K562 (cell line): ENCODE data around the gene GJC2. TPM values are rescaled to one million over a fixed set of nuclear protein-coding genes. Genes with fewer than 3 reads are reported as not detected.

Experiments used
- ATAC-seq: fragments of 200-7000 bp; cut with Tn5 transposase; 3 replicates; pipeline ENCODE4 v1.9.1; 2020; ENCODE audit warnings: moderate library complexity
- BruUV-seq: library from RNA; stranded (reverse); fragments of 400-500 nt; replicated peaks from 2 replicates; lab custom pipeline; 2021; lab: Mats Ljungman, UMichigan
- CTCF ChIA-PET: fragments of 300-600 bp; formaldehyde crosslinking; extraction: SDS; loops from one replicate; lab custom pipeline; 2021; ENCODE audit warnings: low intra/inter-chr PET ratio; lab: Yijun Ruan, JAX
- POLR2A ChIA-PET: fragments of 300-600, 350-650 bp; sonication (Branson Sonifier 250); formaldehyde crosslinking; extraction: SDS; loops from one replicate; lab custom pipeline; 2021; ENCODE audit warnings: antibody characterized with exemption, inconsistent platforms; lab: Yijun Ruan, JAX
- DNase-seq, 4 experiments: peaks; one replicate each; pipeline versions ENCODE4 v3.0.0 to v3.0.0-alpha.2; 2011 to 2018; ENCODE audit warnings: low spot score in 3 of 4, mixed read lengths in 3 of 4; ENCODE audit errors: extremely low read depth in 1 of 4
- FAIRE-seq: peaks from 2 replicates; lab custom pipeline; 2011; peaks lifted over from hg19 to GRCh38; lab: Jason Lieb, UNC
- H2AFZ ChIP-seq: 2 replicates; pipeline ENCODE4 v1.6.0; 2011; ENCODE audit warnings: low read depth, low read length, control low read depth, inconsistent platforms
- H3K27ac ChIP-seq: fragments of 200-600 bp; 3 replicates; pipeline ENCODE4 v1.8.0; 2011; ENCODE audit warnings: low read depth, mild to moderate bottlenecking, control low read depth, inconsistent platforms, low read length, moderate library complexity, mixed read lengths; ENCODE audit errors: extremely low read depth
- H3K27me3 ChIP-seq, 2 experiments: fragments of 300-600 bp in 1 of 2; 2 replicates in 1 of 2; 3 replicates in 1 of 2; pipeline versions ENCODE4 v1.6.0 to v1.8.0; 2011; ENCODE audit warnings: inconsistent platforms in 2 of 2, low read length in 2 of 2, mild to moderate bottlenecking in 1 of 2, mixed read lengths in 1 of 2, moderate library complexity in 1 of 2; ENCODE audit not compliant: control insufficient read depth in 2 of 2, insufficient read depth in 2 of 2
- H3K36me3 ChIP-seq: fragments of 300-600 bp; 3 replicates; pipeline ENCODE4 v1.8.0; 2011; ENCODE audit warnings: mild to moderate bottlenecking, low read length, inconsistent platforms; ENCODE audit not compliant: control insufficient read depth, insufficient read depth
- H3K4me1 ChIP-seq, 2 experiments: fragments of 200-600 bp in 1 of 2; replicated peaks in 1 of 2; 2 replicates in 1 of 2; 3 replicates in 1 of 2; pipeline versions ENCODE4 v1.5.1 to v1.8.0; 2011; ENCODE audit warnings: inconsistent platforms in 2 of 2, low read length in 2 of 2, mild to moderate bottlenecking in 1 of 2, mixed read lengths in 1 of 2, moderate library complexity in 1 of 2; ENCODE audit not compliant: control insufficient read depth in 2 of 2, insufficient read depth in 2 of 2
- H3K4me2 ChIP-seq: 2 replicates; pipeline ENCODE4 v1.6.1; 2011; ENCODE audit warnings: low read length, control low read depth, inconsistent platforms, mixed read lengths; ENCODE audit not compliant: insufficient read depth
- H3K4me3 ChIP-seq: fragments of 200-600 bp; sonication (generic), shearing (Covaris generic); 2 replicates; pipeline ENCODE4 v1.5.1; 2016; ENCODE audit warnings: control low read depth, inconsistent platforms
- H3K79me2 ChIP-seq: fragments of 200-600 bp; 3 replicates; pipeline ENCODE4 v1.8.0; 2011; ENCODE audit warnings: low read length, inconsistent platforms; ENCODE audit not compliant: control insufficient read depth, insufficient read depth
- H3K9ac ChIP-seq, 2 experiments: 2 replicates each; pipeline versions ENCODE4 v1.6.0 to v1.6.1; 2011; ENCODE audit warnings: low read depth in 2 of 2, low read length in 2 of 2, control low read depth in 1 of 2, inconsistent platforms in 1 of 2, mild to moderate bottlenecking in 1 of 2, mixed read lengths in 1 of 2; ENCODE audit not compliant: insufficient read depth in 1 of 2
- H3K9me1 ChIP-seq: one replicate; pipeline ENCODE4 v1.6.0; 2011; ENCODE audit warnings: inconsistent platforms, mild to moderate bottlenecking, low read length, moderate library complexity; ENCODE audit not compliant: control insufficient read depth, insufficient read depth
- H3K9me3 ChIP-seq: replicated peaks from 2 replicates; pipeline ENCODE4 v1.5.1; 2011; ENCODE audit warnings: low read depth, low read length, inconsistent platforms; ENCODE audit not compliant: control insufficient read depth, insufficient read depth
- H4K20me1 ChIP-seq: replicated peaks from 2 replicates; pipeline ENCODE4 v1.6.1; 2011; ENCODE audit warnings: low read length, inconsistent platforms, mixed read lengths; ENCODE audit not compliant: control insufficient read depth, insufficient read depth
- BMI1 ChIP-seq: fragments of 150-350 bp; IDR thresholded peaks from 2 replicates; pipeline ENCODE4 v1.6.1; 2014; ENCODE audit warnings: low read length
- FOSL1 ChIP-seq: fragments of 200-800 bp; sonication (Bioruptor generic); conservative IDR thresholded peaks from 2 replicates; pipeline ENCODE4 v1.6.1; 2016; ENCODE audit warnings: missing genetic modification characterization, missing compliant biosample characterization
- JUND ChIP-seq, 2 experiments: IDR thresholded peaks; 2 replicates in 1 of 2; 3 replicates in 1 of 2; pipeline ENCODE4 v1.6.1; 2011; ENCODE audit warnings: borderline replicate concordance in 2 of 2, low read depth in 2 of 2, low read length in 2 of 2, improper control_type of control experiment in 1 of 2, missing biosample characterization in 1 of 2, missing genetic modification characterization in 1 of 2, missing genetic modification reagents in 1 of 2
- SLC30A9 ChIP-seq: fragments of 250-450 bp; sonication (Bioruptor Pico); IDR thresholded peaks from 2 replicates; pipeline ENCODE4 v1.8.0; 2022; ENCODE audit warnings: mild to moderate bottlenecking, moderate library complexity
- ZNF384 ChIP-seq: IDR thresholded peaks from 2 replicates; pipeline ENCODE4 v1.6.1; 2012; ENCODE audit warnings: low read depth, low read length, improper control_type of control experiment
- WGBS: fragments of 100-300 bp; shearing (Covaris generic); methylation state at CpG from one replicate; pipeline ENCODE4 v1.1.6; 2016; ENCODE audit warnings: low coverage, mixed read lengths; ENCODE audit not compliant: insufficient coverage; ENCODE audit errors: missing lambda C conversion rate; 5-methylcytosine and 5-hydroxymethylcytosine counted together
- in situ Hi-C: fragments of 300-500 bp; cut with MboI; formaldehyde crosslinking; loops from 4 replicates; pipeline ENCODE4 v1.15.0; 2018; ENCODE audit warnings: inconsistent platforms, mixed read lengths
- intact Hi-C: fragments of 100-400 bp; cut with micrococcal nuclease; formaldehyde crosslinking; loops from 2 replicates; pipeline ENCODE4 v1.14.2; 2022
- polyA plus RNA-seq, 8 experiments: library from polyadenylated mRNA; depleted of rRNA in 4 of 8; stranded (reverse) in 5 of 8; unstranded in 3 of 8; fragments of >200 nt; fragmentation: Nextera tagmentation in 2 of 8; fragmentation: Illumina TruSeq in 1 of 8; extraction: Ambion mirVana in 2 of 8; extraction: Trizol in 1 of 8; gene quantifications; 2 replicates each; pipeline versions ENCODE4 v1.2.1 to v1.2.3, GENCODE V29; 2011 to 2014; ENCODE audit warnings: inconsistent platforms in 1 of 8, missing spikeins in 1 of 8
- total RNA-seq, 7 experiments: library from RNA; depleted of rRNA in 6 of 7; stranded (reverse); fragments of >200 nt in 6 of 7; fragmentation: Illumina TruSeq in 2 of 7; extraction: Trizol in 2 of 7; gene quantifications; 2 replicates each; pipeline versions ENCODE4 v1.2.1 to v1.2.3, GENCODE V29; 2011 to 2021; ENCODE audit warnings: low replicate concordance in 1 of 7
- TF ChIP-seq, protein P1 (sequence below), 2 experiments: fragments of 450-650 bp in 1 of 2; sonication (generic) in 1 of 2; formaldehyde crosslinking in 1 of 2; IDR thresholded peaks in 1 of 2; conservative IDR thresholded peaks in 1 of 2; 2 replicates each; pipeline versions ENCODE4 v1.6.1 to v1.8.1; 2016 to 2023; ENCODE audit warnings: mild to moderate bottlenecking in 2 of 2, moderate library complexity in 2 of 2, inconsistent platforms in 1 of 2, missing genetic modification reagents in 1 of 2
- TF ChIP-seq, protein P2 (sequence below), 3 experiments: IDR thresholded peaks in 2 of 3; conservative IDR thresholded peaks in 1 of 3; 2 replicates each; pipeline ENCODE4 v1.5.1; 2011 to 2012; ENCODE audit warnings: low read length in 3 of 3, mild to moderate bottlenecking in 3 of 3, control low read depth in 2 of 3, improper control_type of control experiment in 1 of 3, inconsistent platforms in 1 of 3, low read depth in 1 of 3, mixed read lengths in 1 of 3, moderate library complexity in 1 of 3; ENCODE audit not compliant: insufficient read depth in 2 of 3

GJC2 gene
- total and polyA plus RNA-seq, 9 of the 15 experiments (the other 6 are each of a cell fraction or from before 2014, with no cell fraction given) = 0.03 to 0.62 (median 0.11) TPM; not detected in 2

DNA sequence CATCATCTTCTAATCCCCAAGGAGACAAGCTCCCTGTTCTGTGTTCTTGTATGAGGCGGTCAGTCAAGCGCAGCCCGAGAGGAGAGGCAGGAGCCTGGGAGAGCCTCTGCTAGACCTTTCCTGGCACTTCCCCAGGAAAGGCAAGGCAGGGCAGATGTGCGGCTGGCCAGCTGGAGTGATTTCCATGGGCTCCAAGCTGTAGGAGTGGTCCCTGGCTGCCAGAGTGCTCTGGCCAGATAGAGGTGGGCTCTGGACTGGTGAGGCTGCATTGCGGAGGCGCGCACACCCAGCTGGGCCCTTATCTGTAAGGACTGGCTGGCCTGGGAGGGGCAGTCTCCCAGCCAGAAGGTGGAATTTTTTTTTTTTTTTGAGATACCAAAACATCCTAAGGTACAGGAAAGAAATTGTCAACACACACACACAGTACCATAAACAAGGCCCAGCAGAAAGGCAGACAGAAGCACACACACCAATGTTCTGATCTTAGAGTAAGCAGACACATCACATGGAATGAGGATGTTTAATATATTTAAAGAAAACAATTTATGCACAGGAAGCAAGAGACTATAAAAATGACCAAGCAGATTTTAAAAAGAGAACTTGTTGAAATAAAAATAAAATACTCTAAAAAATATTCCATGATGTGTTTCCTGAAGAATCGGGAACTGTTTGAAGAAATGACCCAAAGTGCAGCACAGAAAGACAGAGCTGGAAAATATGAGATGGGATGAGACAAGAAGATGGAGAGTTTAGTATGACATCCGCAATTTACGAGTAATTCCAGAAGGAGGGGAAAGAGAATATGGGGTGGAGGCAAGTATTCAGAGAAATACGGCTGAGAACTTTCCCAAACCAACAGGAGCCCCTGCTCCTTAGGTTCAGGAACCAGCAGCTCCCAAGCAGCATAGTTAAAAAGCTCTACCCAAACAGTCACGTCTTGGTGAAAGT lies 29.3 kb downstream of the GJC2 start (continued):
- no peak for TF ChIP-seq BMI1

DNA sequence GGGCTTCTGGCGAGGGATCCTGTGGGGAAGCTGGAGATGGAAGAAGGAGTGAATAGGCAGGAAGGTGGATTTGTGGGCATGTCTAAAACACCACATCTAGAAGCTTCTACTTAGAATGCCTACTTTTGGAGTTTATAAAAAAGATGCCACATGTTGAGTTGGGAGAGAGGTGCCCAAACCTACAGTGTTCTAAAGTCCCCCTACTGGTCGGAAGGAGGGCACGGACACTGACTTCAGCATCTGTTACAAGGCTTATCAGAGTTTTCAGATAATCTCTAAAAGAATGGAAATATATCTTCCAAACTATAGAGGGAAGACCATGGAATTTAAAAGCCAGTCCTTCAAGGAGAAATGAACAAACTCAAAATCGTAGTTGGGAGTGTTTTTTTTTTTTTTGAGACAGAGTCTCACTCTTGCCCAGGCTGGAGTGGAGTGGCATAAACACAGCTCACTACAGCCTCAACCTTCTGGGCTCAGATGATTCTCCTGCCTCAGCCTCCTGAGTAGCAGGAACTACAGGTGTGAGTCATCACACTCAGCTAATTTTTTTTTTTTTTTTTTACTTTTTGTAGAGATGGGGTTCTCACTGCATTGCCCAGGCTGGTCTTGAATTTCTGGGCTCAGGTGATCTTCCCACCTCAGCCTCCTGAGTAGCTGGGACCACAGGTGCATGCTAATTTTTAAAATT lies 30.7 kb downstream of the GJC2 start:
- Histone ChIP-seq H3K9me1 (no peaks in the 10 kb centered on the region), H3K4me1 (peaks cover 22 to 31% of the 10 kb centered on the region in 2 experiments; a peak in 4 of 5 replicates), H3K36me3 (peaks cover 5% of the 10 kb centered on the region; the same call in 2 of the 3 replicates), H2AFZ (no peak overlapping the region), H3K27me3 (no peaks in the 10 kb centered on the region), H3K27ac (no peak overlapping the region), H3K4me3 (no peak overlapping the region)
- ATAC-seq (no peak), FAIRE-seq (no peak)
- POLR2A ChIA-PET = interaction anchor here (0.6 to 1.9 kb wide), 4 partner anchors 24 to 1080 kb away, joined by 3 to 7 read pairs (median 3); no protein-coding TSS in a partner anchor
- CTCF ChIA-PET = no interaction called here
- TF ChIP-seq JUND (IDR thresholded peaks at IDR 0.05; ENCODE audit: borderline replicate concordance, low read depth, low read length) = peak; percentile 38; the same call in 1 of the 2 replicates
- TF ChIP-seq JUND (tag; IDR thresholded peaks at IDR 0.05; ENCODE audit: borderline replicate concordance, low read depth, low read length) = peak; percentile 70; the same call in 2 of the 3 replicates
- peak; percentile 66 for TF ChIP-seq FOSL1 (tag)
- TF ChIP-seq, protein P1, sequence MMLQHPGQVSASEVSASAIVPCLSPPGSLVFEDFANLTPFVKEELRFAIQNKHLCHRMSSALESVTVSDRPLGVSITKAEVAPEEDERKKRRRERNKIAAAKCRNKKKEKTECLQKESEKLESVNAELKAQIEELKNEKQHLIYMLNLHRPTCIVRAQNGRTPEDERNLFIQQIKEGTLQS (IDR thresholded peaks at IDR 0.05) = peak; percentile 78
- TF ChIP-seq, protein P1 (CRISPR knock-in tag; conservative IDR thresholded peaks at IDR 0.05) = no peak
- TF ChIP-seq ZNF384 = peak; percentile 54; the same call in 1 of the 2 replicates
- TF ChIP-seq, protein P2, sequence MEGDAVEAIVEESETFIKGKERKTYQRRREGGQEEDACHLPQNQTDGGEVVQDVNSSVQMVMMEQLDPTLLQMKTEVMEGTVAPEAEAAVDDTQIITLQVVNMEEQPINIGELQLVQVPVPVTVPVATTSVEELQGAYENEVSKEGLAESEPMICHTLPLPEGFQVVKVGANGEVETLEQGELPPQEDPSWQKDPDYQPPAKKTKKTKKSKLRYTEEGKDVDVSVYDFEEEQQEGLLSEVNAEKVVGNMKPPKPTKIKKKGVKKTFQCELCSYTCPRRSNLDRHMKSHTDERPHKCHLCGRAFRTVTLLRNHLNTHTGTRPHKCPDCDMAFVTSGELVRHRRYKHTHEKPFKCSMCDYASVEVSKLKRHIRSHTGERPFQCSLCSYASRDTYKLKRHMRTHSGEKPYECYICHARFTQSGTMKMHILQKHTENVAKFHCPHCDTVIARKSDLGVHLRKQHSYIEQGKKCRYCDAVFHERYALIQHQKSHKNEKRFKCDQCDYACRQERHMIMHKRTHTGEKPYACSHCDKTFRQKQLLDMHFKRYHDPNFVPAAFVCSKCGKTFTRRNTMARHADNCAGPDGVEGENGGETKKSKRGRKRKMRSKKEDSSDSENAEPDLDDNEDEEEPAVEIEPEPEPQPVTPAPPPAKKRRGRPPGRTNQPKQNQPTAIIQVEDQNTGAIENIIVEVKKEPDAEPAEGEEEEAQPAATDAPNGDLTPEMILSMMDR (IDR thresholded peaks at IDR 0.05 in 2 of 3, conservative IDR thresholded peaks at IDR 0.05 in 1 of 3; ENCODE audit: insufficient read depth in 2 of 3, low read depth in 1 of 3, low read length in 3 of 3) = peak; percentile 25 to 51 (median 36); a peak in 5 of 6 replicates
- TF ChIP-seq SLC30A9 (CRISPR knock-in tag) = no peak
- TF ChIP-seq, all 486 proteins: peak for 5
- H3K9me3 ChIP-seq = no peaks in the 10 kb centered on the region
- no peak for DNase-seq
- no TSS peak for BruUV-seq
- intact Hi-C loops (loop anchor here (5.0 kb wide), 1 partner anchor 48 kb away; no protein-coding TSS in a partner anchor), in situ Hi-C loops (no loop called here)
- 0 out of 2 replicates have a peak, but pooled peaks cover 4% of the 10 kb centered on the region for H4K20me1 ChIP-seq
- no peaks in the 10 kb centered on the region for H3K79me2 ChIP-seq
- WGBS = 41% methylated on average over 4 of the region's 4 CpGs
- no peak overlapping the region for H3K4me2 ChIP-seq
- no peak overlapping the region for H3K9ac ChIP-seq
